Activated T-cell treated with anti-CD3 and anti-CD28 coated beads, Interleukin-2, amount 50 U/mL, for 4 hours (primary cell): ENCODE results near the gene BET1L. TPM values are rescaled to one million over a fixed set of nuclear protein-coding genes. Genes with fewer than 3 reads are reported as not detected.

Experiments
- ATAC-seq, 2 donors: fragments of 200-7000 bp; cut with Tn5 transposase; one replicate each; pipeline ENCODE4 v1.10.0; 2021
- DNase-seq: peaks from one replicate; pipeline ENCODE4 v3.0.0-alpha.2; 2020
- H3K27me3 Mint-ChIP-seq: one replicate; pipeline ENCODE4 v1.8.0; 2021; ENCODE audit warnings: low read depth, mixed read lengths
- H3K36me3 Mint-ChIP-seq: one replicate; pipeline ENCODE4 v1.8.0; 2022; ENCODE audit warnings: mixed read lengths; ENCODE audit not compliant: insufficient read depth
- H3K4me1 Mint-ChIP-seq: one replicate; pipeline ENCODE4 v1.8.0; 2021; ENCODE audit warnings: low read depth, mixed read lengths
- H3K4me3 Mint-ChIP-seq: one replicate; pipeline ENCODE4 v1.8.0; 2021; ENCODE audit warnings: mild to moderate bottlenecking, moderate library complexity, mixed read lengths
- H3K9me3 Mint-ChIP-seq: one replicate; pipeline ENCODE4 v1.8.0; 2021; ENCODE audit warnings: mixed read lengths
- total RNA-seq, 3 donors: library from RNA; stranded (reverse); gene quantifications; one replicate each; pipeline ENCODE4 v1.2.1, GENCODE V29; 2021

BET1L gene
- total RNA-seq, 3 donors from 2014 or later = 41.1 to 46.1 (median 42.6) TPM

- ATAC-seq = no peak
- H3K36me3 Mint-ChIP-seq = peaks cover 26% of the 10 kb centered on the region
- peaks cover 28% of the 10 kb centered on the region for H3K4me1 Mint-ChIP-seq
Measured at GRCh38 chr11:209275-210121, 2.3 kb upstream of the BET1L start.

GRCh38 chr11:208917-209260 is 1.7 kb upstream of the BET1L start:
- Mint-ChIP-seq H3K4me3 (peak overlapping the region; percentile 91), H3K9me3 (no peaks in the 10 kb centered on the region), H3K36me3 (peaks cover 25% of the 10 kb centered on the region), H3K27me3 (no peaks in the 10 kb centered on the region), H3K4me1 (peaks cover 33% of the 10 kb centered on the region)
- DNase-seq (peak; percentile 44), ATAC-seq (peak; percentile 2 to 3)

More at GRCh38 chr11:209275-210121, 2.3 kb upstream of the BET1L start:
- no peak for DNase-seq
- Mint-ChIP-seq H3K27me3 (no peaks in the 10 kb centered on the region), H3K9me3 (no peaks in the 10 kb centered on the region), H3K4me3 (peak overlapping the region; percentile 91)

- H3K4me3 Mint-ChIP-seq = peak overlapping the region; percentile 91
- peaks cover 38% of the 10 kb centered on the region for H3K4me1 Mint-ChIP-seq
- ATAC-seq (peak; percentile 69 to 72), DNase-seq (peak; percentile 73)
- no peaks in the 10 kb centered on the region for H3K27me3 Mint-ChIP-seq
- no peaks in the 10 kb centered on the region for H3K9me3 Mint-ChIP-seq
- H3K36me3 Mint-ChIP-seq = peaks cover 25% of the 10 kb centered on the region
Measured at GRCh38 chr11:208181-208916, 1.1 kb upstream of the BET1L start.

- H3K36me3 Mint-ChIP-seq = peaks cover 23% of the 10 kb centered on the region
Measured at GRCh38 chr11:207863-208180, 623 bp upstream of the BET1L start.

GRCh38 chr11:206526-207207 is 532 bp downstream of the BET1L start:
- ATAC-seq (peak in 1 of 2 donors; percentile 0), DNase-seq (peak; percentile 19)
- Mint-ChIP-seq H3K36me3 (peaks cover 21% of the 10 kb centered on the region), H3K4me3 (peak overlapping the region; percentile 91), H3K9me3 (no peaks in the 10 kb centered on the region), H3K4me1 (peaks cover 55% of the 10 kb centered on the region), H3K27me3 (no peaks in the 10 kb centered on the region)

More at GRCh38 chr11:207863-208180, 623 bp upstream of the BET1L start:
- Mint-ChIP-seq H3K9me3 (no peaks in the 10 kb centered on the region), H3K27me3 (no peaks in the 10 kb centered on the region), H3K4me3 (peak overlapping the region; percentile 91), H3K4me1 (peaks cover 43% of the 10 kb centered on the region)
- peak; percentile 19 for ATAC-seq
- no peak for DNase-seq

- H3K4me1 Mint-ChIP-seq = peaks cover 58% of the 10 kb centered on the region
- H3K9me3 Mint-ChIP-seq = no peaks in the 10 kb centered on the region
- peak overlapping the region; percentile 91 for H3K4me3 Mint-ChIP-seq
- peaks cover 14% of the 10 kb centered on the region for H3K36me3 Mint-ChIP-seq
- DNase-seq = no peak
- ATAC-seq = no peak
- no peaks in the 10 kb centered on the region for H3K27me3 Mint-ChIP-seq
Measured at GRCh38 chr11:206002-206384, 1.2 kb downstream of the BET1L start.

GRCh38 chr11:205221-206001 is 1.8 kb downstream of the BET1L start:
- Mint-ChIP-seq H3K27me3 (no peaks in the 10 kb centered on the region), H3K4me1 (peaks cover 56% of the 10 kb centered on the region), H3K4me3 (peak overlapping the region; percentile 91), H3K9me3 (no peaks in the 10 kb centered on the region), H3K36me3 (peaks cover 12% of the 10 kb centered on the region)
- ATAC-seq (no peak), DNase-seq (no peak)

- peaks cover 5% of the 10 kb centered on the region for H3K36me3 Mint-ChIP-seq
- peak overlapping the region; percentile 19 for H3K4me3 Mint-ChIP-seq
- no peaks in the 10 kb centered on the region for H3K27me3 Mint-ChIP-seq
- ATAC-seq (no peak), DNase-seq (no peak)
- peaks cover 50% of the 10 kb centered on the region for H3K4me1 Mint-ChIP-seq
- no peaks in the 10 kb centered on the region for H3K9me3 Mint-ChIP-seq
Measured at GRCh38 chr11:204587-205109, 2.6 kb downstream of the BET1L start.

- H3K4me1 Mint-ChIP-seq = peaks cover 46% of the 10 kb centered on the region
- H3K36me3 Mint-ChIP-seq = peaks cover 4% of the 10 kb centered on the region
- H3K9me3 Mint-ChIP-seq = no peaks in the 10 kb centered on the region
- DNase-seq (no peak), ATAC-seq (no peak)
- H3K4me3 Mint-ChIP-seq = no peak overlapping the region
- H3K27me3 Mint-ChIP-seq = no peaks in the 10 kb centered on the region
Measured at GRCh38 chr11:203945-204586, 3.1 kb downstream of the BET1L start.

- ATAC-seq (no peak), DNase-seq (no peak)
- Mint-ChIP-seq H3K27me3 (no peaks in the 10 kb centered on the region), H3K4me1 (peaks cover 46% of the 10 kb centered on the region), H3K9me3 (no peaks in the 10 kb centered on the region), H3K4me3 (no peak overlapping the region), H3K36me3 (peaks cover 4% of the 10 kb centered on the region)
Measured at GRCh38 chr11:203056-203944, 3.9 kb downstream of the BET1L start.

GRCh38 chr11:202490-202889 is 4.7 kb downstream of the BET1L start:
- Mint-ChIP-seq H3K36me3 (peaks cover 4% of the 10 kb centered on the region), H3K4me1 (peaks cover 46% of the 10 kb centered on the region), H3K4me3 (peak overlapping the region; percentile 5), H3K27me3 (no peaks in the 10 kb centered on the region), H3K9me3 (no peaks in the 10 kb centered on the region)
- DNase-seq = no peak
- ATAC-seq = no peak

- no peaks in the 10 kb centered on the region for H3K27me3 Mint-ChIP-seq
- ATAC-seq (peak in 1 of 2 donors; percentile 24), DNase-seq (no peak)
- H3K9me3 Mint-ChIP-seq = no peaks in the 10 kb centered on the region
- peaks cover 46% of the 10 kb centered on the region for H3K4me1 Mint-ChIP-seq
- peak overlapping the region; percentile 5 for H3K4me3 Mint-ChIP-seq
- peaks cover 4% of the 10 kb centered on the region for H3K36me3 Mint-ChIP-seq
Measured at GRCh38 chr11:201966-202365, 5.2 kb downstream of the BET1L start.
